ENCODE results near the gene USP20. TPM values are rescaled to one million over a fixed set of nuclear protein-coding genes. Genes with fewer than 3 reads are reported as not detected.

USP20 gene
- total RNA-seq, 4 donors from 2014 or later = 15.8 to 36.3 (median 22.6) TPM

DNA sequence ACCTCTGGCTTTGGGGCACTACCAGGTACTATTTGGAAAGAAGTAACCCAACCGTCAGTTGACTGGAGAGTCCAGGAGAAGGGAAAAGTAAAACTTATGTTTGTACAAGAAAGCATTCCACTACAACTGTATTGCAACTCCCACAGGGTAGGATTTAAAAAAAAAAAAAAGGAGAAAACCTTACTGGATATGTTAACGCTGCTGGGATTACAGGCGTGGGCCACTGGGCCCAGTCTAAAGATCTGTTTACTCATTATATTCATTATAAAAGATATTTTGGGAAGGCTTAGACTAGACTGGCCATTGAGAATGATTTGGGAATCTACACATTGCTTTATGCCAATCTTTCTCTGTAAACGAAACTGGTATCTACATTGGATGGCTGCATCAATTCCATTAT, 86.6 kb downstream of the USP20 start:
- TF ChIP-seq, protein P1, sequence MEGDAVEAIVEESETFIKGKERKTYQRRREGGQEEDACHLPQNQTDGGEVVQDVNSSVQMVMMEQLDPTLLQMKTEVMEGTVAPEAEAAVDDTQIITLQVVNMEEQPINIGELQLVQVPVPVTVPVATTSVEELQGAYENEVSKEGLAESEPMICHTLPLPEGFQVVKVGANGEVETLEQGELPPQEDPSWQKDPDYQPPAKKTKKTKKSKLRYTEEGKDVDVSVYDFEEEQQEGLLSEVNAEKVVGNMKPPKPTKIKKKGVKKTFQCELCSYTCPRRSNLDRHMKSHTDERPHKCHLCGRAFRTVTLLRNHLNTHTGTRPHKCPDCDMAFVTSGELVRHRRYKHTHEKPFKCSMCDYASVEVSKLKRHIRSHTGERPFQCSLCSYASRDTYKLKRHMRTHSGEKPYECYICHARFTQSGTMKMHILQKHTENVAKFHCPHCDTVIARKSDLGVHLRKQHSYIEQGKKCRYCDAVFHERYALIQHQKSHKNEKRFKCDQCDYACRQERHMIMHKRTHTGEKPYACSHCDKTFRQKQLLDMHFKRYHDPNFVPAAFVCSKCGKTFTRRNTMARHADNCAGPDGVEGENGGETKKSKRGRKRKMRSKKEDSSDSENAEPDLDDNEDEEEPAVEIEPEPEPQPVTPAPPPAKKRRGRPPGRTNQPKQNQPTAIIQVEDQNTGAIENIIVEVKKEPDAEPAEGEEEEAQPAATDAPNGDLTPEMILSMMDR (IDR thresholded peaks at IDR 0.05) = no peak
- Histone ChIP-seq H3K27me3 (no peaks in the 10 kb centered on the region), H3K27ac (no peak overlapping the region), H3K9me3 (no peaks in the 10 kb centered on the region), H3K36me3 (peaks cover 0 to 26% (median 0%) of the 10 kb centered on the region in 3 donors), H3K4me3 (no peak overlapping the region), H3K4me1 (no peaks in the 10 kb centered on the region)
- no peak for DNase-seq

DNA sequence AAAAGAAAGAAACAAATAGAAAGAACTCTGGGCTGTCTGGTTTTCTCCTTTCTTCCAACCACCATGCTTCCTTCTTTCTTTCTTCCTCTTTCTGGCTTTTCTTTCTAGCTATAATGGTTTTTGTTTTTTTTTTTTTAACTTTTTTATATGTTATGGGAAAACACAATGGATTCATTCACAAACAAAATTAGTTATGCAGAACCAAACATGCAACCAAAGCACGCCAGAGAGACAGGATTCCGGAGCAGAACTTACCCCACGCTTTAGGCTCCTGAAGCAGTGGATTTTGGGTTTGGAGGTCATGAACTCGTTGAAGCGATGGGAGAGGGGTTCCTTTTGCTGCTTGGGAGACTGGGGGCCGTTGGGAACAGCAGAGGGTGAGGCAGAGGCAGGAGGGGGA, 88.3 kb downstream of the USP20 start:
- no peak overlapping the region for H3K4me3 ChIP-seq
- no peak for DNase-seq
- TF ChIP-seq, protein P1 (IDR thresholded peaks at IDR 0.05) = no peak
- no peaks in the 10 kb centered on the region for H3K9me3 ChIP-seq
- no peaks in the 10 kb centered on the region for H3K27me3 ChIP-seq
- H3K4me1 ChIP-seq = no peaks in the 10 kb centered on the region
- no peak overlapping the region for H3K27ac ChIP-seq
- H3K36me3 ChIP-seq = peaks cover 0 to 31% (median 0%) of the 10 kb centered on the region in 3 donors

DNA sequence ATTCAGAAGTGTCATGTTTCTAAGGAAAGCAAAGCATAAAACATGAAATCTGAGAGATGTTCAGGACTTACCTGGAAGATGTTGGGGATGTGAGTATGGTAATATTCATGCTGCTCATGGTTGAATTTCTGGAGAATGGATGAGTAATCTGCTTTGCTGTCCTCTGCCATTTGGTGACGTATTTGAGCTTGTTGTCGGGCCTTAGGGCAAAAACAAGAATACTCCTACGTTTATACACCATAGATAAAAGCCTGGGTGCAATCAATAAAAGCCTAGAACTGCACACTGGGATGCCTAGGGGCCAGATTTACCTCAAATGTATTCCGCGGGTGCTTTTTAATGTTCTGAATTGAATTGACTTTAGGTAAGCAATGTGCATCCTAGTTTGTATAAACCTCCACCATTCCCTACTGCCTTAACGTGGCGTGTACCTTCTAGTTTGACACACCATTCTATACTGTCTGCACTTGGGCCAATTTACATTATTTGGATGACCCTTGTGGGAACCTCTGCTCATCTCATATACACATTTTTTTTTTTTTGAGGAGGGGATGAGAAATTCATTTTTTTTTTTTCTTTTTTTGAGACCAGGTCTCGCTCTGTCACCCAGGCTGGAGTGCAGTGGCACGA, 94.4 kb downstream of the USP20 start:
- TF ChIP-seq, protein P1 (IDR thresholded peaks at IDR 0.05) = no peak
- TF ChIP-seq POLR2A (IDR thresholded peaks at IDR 0.05) = no peak
- Histone ChIP-seq H3K4me1 (peaks cover 0 to 16% (median 0%) of the 10 kb centered on the region in 4 donors), H3K27ac (no peak overlapping the region), H3K36me3 (peaks cover 0 to 25% (median 0%) of the 10 kb centered on the region in 3 donors), H3K27me3 (no peaks in the 10 kb centered on the region), H3K9me3 (no peaks in the 10 kb centered on the region), H3K4me3 (no peak overlapping the region)
- no peak for DNase-seq

DNA sequence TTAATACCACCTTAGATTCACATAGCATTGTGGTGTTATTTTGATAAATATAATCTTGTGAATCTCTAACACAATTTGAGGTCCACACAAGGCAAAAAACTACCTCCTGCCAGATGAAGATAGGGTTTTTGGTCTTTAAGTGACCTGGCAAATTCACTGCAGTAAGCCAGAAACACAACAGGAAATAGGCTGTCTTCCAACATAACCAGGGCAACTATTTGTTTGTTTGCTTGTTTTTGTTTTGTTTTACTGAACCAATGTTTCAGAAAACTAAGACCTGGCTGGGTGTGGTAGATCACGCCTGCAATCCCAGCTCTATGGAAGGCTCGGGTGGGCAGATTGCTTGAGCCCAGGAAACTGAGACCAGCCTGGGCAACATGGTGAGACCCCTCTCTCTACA, 95.5 kb downstream of the USP20 start:
- TF ChIP-seq, protein P1 (IDR thresholded peaks at IDR 0.05) = no peak
- TF ChIP-seq POLR2A (IDR thresholded peaks at IDR 0.05) = no peak
- H3K9me3 ChIP-seq = no peaks in the 10 kb centered on the region
- no peak for DNase-seq
- H3K4me3 ChIP-seq = no peak overlapping the region
- H3K27ac ChIP-seq = peak overlapping the region in 2 of 4 donors; percentile 17 to 40
- no peaks in the 10 kb centered on the region for H3K27me3 ChIP-seq
- peaks cover 0 to 23% (median 3%) of the 10 kb centered on the region in 4 donors for H3K4me1 ChIP-seq
- peaks cover 0 to 21% (median 0%) of the 10 kb centered on the region in 3 donors for H3K36me3 ChIP-seq

Small RNA genes within 50 kb of the gene (small RNA-seq; reads per million reads assigned to genes)
- gene MIR6855 = 0 reads per million in 2 donors

Other genes starting within 250 kb of the USP20 start
- not detected for gene C9orf50, start 214.4 kb upstream of the USP20 start, total RNA-seq
- 10 to 100 TPM; 11.9 to 35.5 (median 26.6) TPM for gene NTMT1, start 209.3 kb upstream of the USP20 start, total RNA-seq
- 10 to 100 TPM; 19.8 to 26.8 (median 23.0) TPM for gene ASB6, start 193.3 kb upstream of the USP20 start, total RNA-seq
- gene PRRX2, start 169.8 kb upstream of the USP20 start, total RNA-seq = 1 to 10 TPM in 1 of 4 donors, not detected in 3; 5.0 TPM
- 1 to 10 TPM; 1.8 to 8.7 (median 6.8) TPM for gene PTGES, start 82.4 kb upstream of the USP20 start, total RNA-seq
- 10 to 100 TPM; 19.8 to 54.7 (median 44.5) TPM for gene TOR1B, start 32.3 kb upstream of the USP20 start, total RNA-seq
- gene TOR1A, start 11.3 kb upstream of the USP20 start, total RNA-seq = 10 to 100 TPM; 28.9 to 49.6 (median 39.8) TPM
- gene C9orf78, start 183 bp upstream of the USP20 start, total RNA-seq = 10 to 100 TPM; 30.2 to 42.2 (median 36.2) TPM
- 100 to 1,000 TPM in 1 of 4 donors, 10 to 100 TPM in 2, 1 to 10 TPM in 1; 9.8 to 163 (median 22.2) TPM for gene FNBP1, start 207.7 kb downstream of the USP20 start, total RNA-seq
- 10 to 100 TPM; 16.6 to 29.0 (median 22.3) TPM for gene GPR107, start 218.4 kb downstream of the USP20 start, total RNA-seq

Data from Peyer's patch (tissue), 4 donors.